ENCODE data around the gene FAM217B.

FAM217B gene

GRCh38 chr20:59912609-59913008 is 27.6 kb upstream of the FAM217B start:
- no peak overlapping the region for H3K27ac ChIP-seq
- TF ChIP-seq, protein P1, sequence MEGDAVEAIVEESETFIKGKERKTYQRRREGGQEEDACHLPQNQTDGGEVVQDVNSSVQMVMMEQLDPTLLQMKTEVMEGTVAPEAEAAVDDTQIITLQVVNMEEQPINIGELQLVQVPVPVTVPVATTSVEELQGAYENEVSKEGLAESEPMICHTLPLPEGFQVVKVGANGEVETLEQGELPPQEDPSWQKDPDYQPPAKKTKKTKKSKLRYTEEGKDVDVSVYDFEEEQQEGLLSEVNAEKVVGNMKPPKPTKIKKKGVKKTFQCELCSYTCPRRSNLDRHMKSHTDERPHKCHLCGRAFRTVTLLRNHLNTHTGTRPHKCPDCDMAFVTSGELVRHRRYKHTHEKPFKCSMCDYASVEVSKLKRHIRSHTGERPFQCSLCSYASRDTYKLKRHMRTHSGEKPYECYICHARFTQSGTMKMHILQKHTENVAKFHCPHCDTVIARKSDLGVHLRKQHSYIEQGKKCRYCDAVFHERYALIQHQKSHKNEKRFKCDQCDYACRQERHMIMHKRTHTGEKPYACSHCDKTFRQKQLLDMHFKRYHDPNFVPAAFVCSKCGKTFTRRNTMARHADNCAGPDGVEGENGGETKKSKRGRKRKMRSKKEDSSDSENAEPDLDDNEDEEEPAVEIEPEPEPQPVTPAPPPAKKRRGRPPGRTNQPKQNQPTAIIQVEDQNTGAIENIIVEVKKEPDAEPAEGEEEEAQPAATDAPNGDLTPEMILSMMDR (conservative IDR thresholded peaks at IDR 0.05) = no peak

GRCh38 chr20:59920944-59921343 is 19.2 kb upstream of the FAM217B start:
- no peak overlapping the region for H3K27ac ChIP-seq
- TF ChIP-seq, protein P1 (conservative IDR thresholded peaks at IDR 0.05) = no peak
- TF ChIP-seq ZFX (IDR thresholded peaks at IDR 0.05) = no peak

GRCh38 chr20:59923514-59923913 is 16.7 kb upstream of the FAM217B start:
- TF ChIP-seq, protein P1 (conservative IDR thresholded peaks at IDR 0.05) = no peak
- no peak for TF ChIP-seq ZFX (IDR thresholded peaks at IDR 0.05)
- H3K27ac ChIP-seq = no peak overlapping the region

DNA sequence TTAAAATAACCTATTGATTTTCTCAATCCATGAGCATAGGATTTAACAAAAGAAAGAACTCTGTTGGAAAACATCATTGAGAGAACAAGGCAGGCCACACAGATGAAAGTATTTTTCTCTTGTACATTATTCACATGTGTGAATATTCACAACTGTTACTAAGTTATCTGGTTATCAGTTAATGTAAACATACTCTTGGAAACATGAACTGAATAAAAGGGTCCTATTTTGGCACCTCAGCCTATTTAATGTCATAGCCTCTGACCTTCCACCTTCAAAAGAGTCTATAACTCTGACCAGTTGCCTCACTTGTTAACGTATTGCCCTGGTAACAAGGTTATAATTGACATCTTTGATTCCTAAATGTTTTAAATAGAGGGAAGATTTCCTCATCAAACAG is 14.8 kb upstream of the FAM217B start:
- no peak for TF ChIP-seq ZFX (IDR thresholded peaks at IDR 0.05)
- TF ChIP-seq, protein P1 (conservative IDR thresholded peaks at IDR 0.05) = no peak
- no peak overlapping the region for H3K27ac ChIP-seq

DNA sequence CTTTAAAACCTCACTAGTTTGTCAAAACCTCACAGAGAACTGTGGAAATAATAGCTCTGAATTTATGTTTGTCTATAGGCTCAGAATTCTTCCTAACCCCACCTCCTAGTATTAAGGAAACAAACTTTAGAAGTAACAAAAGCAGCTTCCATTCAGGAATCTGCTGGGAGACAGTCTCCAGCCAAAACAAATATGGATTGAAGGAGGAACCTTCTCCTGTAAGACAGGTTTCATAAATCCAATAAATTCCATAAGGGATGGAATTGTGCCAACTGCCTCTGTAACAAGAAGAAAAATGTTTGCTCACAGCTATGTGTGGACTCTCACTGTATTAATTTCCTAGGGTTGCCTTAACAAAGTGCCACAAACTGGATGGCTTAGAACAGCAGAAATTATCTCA is 14.3 kb upstream of the FAM217B start:
- H3K27ac ChIP-seq = no peak overlapping the region
- TF ChIP-seq, protein P1 (conservative IDR thresholded peaks at IDR 0.05) = no peak
- no peak for TF ChIP-seq ZFX (IDR thresholded peaks at IDR 0.05)

- no peak for TF ChIP-seq ZFX (IDR thresholded peaks at IDR 0.05)
- TF ChIP-seq, protein P1 (conservative IDR thresholded peaks at IDR 0.05) = no peak
- no peak overlapping the region for H3K27ac ChIP-seq
Measured at GRCh38 chr20:59931511-59932312, 8.5 kb upstream of the FAM217B start.

- TF ChIP-seq ZFX (IDR thresholded peaks at IDR 0.05) = no peak
- H3K27ac ChIP-seq = no peak overlapping the region
Measured at GRCh38 chr20:59932616-59933295, 7.4 kb upstream of the FAM217B start.
